ENCODE data around the gene IFNL2. TPM values are rescaled to one million over a fixed set of nuclear protein-coding genes. Genes with fewer than 3 reads are reported as not detected.
"Not testable (repeated sequence)": the region's sequence is repeated elsewhere in the genome, so short reads cannot be mapped to it uniquely, and the experiment has no call there.

IFNL2 gene
- total RNA-seq: not detected

DNA sequence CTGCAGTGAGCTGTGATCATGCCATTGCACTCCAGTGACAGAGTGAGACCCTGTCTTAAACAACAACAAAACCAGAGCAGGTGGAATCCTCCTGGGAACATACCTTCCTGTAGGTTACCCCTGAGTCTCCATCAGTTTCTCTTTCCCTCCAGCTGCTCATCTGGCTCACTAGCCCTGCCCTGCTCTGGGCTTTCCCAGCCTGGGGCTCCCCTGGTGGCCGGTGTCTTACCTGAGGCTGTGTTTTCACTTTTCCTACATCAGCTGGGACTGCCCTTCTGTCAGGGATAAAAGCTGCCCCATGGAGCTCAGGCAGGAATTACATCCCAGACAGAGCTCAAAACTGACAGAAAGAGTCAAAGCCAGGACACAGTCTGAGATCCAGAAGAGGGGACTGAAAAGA is at the start of gene IFNL2:
Gene IFNL2 (plus strand): TSS at position 312 of the 400 bp plus-strand sequence. CDS start 173 bp downstream, outside the sequence.
- H3K36me3 ChIP-seq; intact Hi-C loops (cut with DNase I; ENCODE audit: low total_unique reads): not testable (repeated sequence)

DNA sequence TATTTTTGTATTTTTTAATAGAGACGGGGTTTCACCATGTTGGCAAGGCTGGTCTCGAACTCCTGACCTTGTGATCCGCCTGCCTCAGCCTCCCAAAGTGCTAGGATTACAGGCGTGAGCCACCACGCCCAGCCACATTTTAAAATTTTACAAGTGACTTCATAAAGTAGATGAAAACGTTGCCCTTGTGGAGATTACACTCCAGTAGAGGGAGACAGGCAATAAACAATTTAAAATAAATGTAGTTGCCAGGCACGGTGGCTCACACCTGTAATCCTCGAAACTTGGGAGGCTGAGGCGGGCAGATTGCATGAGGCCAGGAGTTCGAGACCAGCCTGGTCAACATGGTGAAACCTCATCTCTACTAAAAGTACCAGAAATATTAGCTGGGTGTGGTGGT is 49.1 kb upstream of the IFNL2 start:
- H3K27me3 ChIP-seq; intact Hi-C loops (cut with DNase I; ENCODE audit: low total_unique reads); H3K27ac ChIP-seq; H3K4me1 ChIP-seq; H3K4me3 ChIP-seq; H3K9me3 ChIP-seq; H3K36me3 ChIP-seq; DNase-seq: not testable (repeated sequence)

More for the DNA sequence above, at the start of gene IFNL2:
- not testable (repeated sequence) for H3K4me3 ChIP-seq, H3K4me1 ChIP-seq, H3K27ac ChIP-seq, DNase-seq, H3K9me3 ChIP-seq, H3K27me3 ChIP-seq

DNA sequence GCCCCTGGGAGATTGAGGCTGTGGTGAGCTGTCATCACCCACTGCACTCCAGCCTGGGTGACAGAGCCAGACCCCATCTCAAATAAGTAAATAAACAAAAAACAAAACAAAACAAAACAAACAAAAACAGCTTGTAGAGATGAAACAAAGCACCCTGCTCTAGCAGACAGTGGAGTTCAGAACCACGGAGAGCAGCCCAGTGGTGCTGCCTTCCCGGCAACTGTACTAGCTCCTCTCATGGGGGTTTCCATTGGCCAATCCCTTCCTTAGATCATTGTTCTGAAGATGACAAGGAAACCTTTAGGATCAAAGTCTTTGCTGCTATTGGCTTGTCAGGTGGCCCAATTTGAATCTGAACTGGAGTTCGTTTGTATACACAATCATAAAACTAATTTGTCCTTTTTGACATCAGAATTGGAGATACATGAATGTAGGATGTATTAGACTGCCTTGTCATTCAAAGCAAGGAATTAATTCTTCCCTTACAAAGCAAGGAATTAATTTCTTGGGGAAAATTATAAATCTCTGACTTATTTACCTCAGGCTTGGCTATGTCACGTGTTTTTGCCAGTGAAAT is 44.4 kb upstream of the IFNL2 start:
- TF ChIP-seq POLR2A (IDR thresholded peaks at IDR 0.05): no peak

DNA sequence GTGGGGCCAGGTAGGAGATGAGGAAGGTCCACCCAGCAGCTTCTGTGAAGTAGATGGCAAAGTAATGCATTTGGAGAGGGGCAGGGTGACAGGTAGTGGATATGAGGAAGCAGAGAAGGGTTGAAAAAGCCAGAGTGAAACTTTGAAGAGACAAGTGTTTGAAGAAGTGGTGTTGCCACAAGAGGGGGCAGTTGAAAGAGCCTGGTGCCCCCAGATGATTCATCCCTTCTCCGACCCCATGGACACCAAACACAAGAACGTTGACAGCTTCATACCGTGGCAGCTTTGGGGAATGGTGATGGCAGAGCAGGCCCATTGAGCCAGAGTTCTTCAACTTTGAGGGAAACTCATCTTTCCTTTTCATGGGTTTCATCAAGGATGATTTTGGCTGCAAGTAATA is 43.3 kb upstream of the IFNL2 start:
- H3K27ac ChIP-seq: no peak overlapping the region
- no peak for DNase-seq
- no peak for TF ChIP-seq POLR2A (IDR thresholded peaks at IDR 0.05)
- TF ChIP-seq, protein P1, sequence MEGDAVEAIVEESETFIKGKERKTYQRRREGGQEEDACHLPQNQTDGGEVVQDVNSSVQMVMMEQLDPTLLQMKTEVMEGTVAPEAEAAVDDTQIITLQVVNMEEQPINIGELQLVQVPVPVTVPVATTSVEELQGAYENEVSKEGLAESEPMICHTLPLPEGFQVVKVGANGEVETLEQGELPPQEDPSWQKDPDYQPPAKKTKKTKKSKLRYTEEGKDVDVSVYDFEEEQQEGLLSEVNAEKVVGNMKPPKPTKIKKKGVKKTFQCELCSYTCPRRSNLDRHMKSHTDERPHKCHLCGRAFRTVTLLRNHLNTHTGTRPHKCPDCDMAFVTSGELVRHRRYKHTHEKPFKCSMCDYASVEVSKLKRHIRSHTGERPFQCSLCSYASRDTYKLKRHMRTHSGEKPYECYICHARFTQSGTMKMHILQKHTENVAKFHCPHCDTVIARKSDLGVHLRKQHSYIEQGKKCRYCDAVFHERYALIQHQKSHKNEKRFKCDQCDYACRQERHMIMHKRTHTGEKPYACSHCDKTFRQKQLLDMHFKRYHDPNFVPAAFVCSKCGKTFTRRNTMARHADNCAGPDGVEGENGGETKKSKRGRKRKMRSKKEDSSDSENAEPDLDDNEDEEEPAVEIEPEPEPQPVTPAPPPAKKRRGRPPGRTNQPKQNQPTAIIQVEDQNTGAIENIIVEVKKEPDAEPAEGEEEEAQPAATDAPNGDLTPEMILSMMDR (IDR thresholded peaks at IDR 0.05): no peak
- intact Hi-C loops (cut with DNase I; ENCODE audit: low total_unique reads): no loop called here
- H3K4me1 ChIP-seq: no peaks in the 10 kb centered on the region
- no peaks in the 10 kb centered on the region for H3K36me3 ChIP-seq
- no peak overlapping the region for H3K4me3 ChIP-seq
- H3K27me3 ChIP-seq: no peaks in the 10 kb centered on the region
- no peaks in the 10 kb centered on the region for H3K9me3 ChIP-seq

More for the DNA sequence above, 44.4 kb upstream of the IFNL2 start:
- no peak for DNase-seq
- no peak overlapping the region for H3K27ac ChIP-seq
- no peak overlapping the region for H3K4me3 ChIP-seq
- no peaks in the 10 kb centered on the region for H3K4me1 ChIP-seq
- H3K36me3 ChIP-seq: no peaks in the 10 kb centered on the region
- H3K27me3 ChIP-seq: no peaks in the 10 kb centered on the region
- intact Hi-C loops (cut with DNase I; ENCODE audit: low total_unique reads): no loop called here
- H3K9me3 ChIP-seq: no peaks in the 10 kb centered on the region

DNA sequence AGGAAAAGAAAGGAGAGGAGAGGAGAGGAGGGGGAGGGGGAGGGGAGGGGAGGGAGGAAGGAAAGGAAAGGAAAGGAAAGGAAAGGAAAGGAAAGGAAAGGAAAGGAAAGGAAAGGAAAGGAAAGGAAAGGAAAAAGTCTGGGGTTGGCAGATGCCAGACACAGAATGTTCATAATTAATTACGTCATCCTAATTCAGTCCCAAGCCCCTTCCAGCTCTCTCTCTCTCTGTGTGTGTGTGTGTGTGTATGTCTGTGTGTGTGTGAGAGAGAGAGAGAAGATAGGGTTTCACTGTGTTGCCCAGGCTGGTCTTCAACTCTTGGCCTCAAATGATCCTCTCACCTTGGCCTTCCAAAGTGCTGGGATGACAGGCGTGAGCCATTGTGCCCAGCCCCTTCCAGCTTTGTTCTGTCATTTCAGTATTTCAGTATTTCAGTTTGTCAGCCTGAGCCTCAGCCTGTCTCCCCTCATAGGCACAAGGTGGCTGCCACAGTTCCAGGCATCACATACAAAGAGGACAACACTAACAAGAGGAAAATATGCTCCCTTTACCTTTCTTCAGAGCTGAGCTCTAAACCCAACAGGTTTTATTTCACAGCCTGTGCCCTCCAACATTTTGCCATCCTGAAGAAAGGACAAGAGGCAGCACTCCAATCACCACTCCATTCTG is 38.0 kb upstream of the IFNL2 start:
- intact Hi-C loops (cut with DNase I; ENCODE audit: low total_unique reads): no loop called here
- H3K4me3 ChIP-seq: no peak overlapping the region
- no peaks in the 10 kb centered on the region for H3K36me3 ChIP-seq
- no peak for DNase-seq
- no peaks in the 10 kb centered on the region for H3K4me1 ChIP-seq
- no peak overlapping the region for H3K27ac ChIP-seq
- no peaks in the 10 kb centered on the region for H3K27me3 ChIP-seq
- TF ChIP-seq POLR2A (IDR thresholded peaks at IDR 0.05): no peak
- TF ChIP-seq, protein P1 (IDR thresholded peaks at IDR 0.05): no peak
- no peaks in the 10 kb centered on the region for H3K9me3 ChIP-seq

DNA sequence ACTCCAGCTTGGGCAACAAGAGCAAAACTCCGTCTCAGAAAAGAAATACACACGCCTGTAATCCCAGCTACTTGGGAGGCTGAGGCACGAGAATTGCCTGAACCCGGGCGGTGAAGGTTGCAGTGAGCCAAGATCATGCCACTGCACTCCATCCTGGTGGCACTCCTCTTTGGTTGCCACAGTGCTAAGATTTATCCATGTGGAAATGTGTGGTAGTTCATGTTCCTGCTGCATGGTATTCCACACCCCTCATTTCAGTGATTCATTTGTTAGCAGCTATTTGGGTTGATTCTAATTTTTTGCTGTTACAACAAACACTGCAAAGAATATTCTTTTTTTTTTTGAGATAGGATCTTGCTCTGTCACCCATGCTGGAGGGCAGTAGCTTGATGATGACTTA is 35.5 kb upstream of the IFNL2 start:
- intact Hi-C loops (cut with DNase I; ENCODE audit: low total_unique reads): no loop called here
- H3K27ac ChIP-seq: no peak overlapping the region
- no peak for DNase-seq
- TF ChIP-seq, protein P1 (IDR thresholded peaks at IDR 0.05): no peak
- TF ChIP-seq POLR2A (IDR thresholded peaks at IDR 0.05): no peak
- H3K27me3 ChIP-seq: no peaks in the 10 kb centered on the region
- no peaks in the 10 kb centered on the region for H3K36me3 ChIP-seq
- H3K4me3 ChIP-seq: no peak overlapping the region
- no peaks in the 10 kb centered on the region for H3K9me3 ChIP-seq
- no peaks in the 10 kb centered on the region for H3K4me1 ChIP-seq

All from uterus (tissue), 4 donors.